ENCODE results near the gene TSPAN5.

- no peak for TF ChIP-seq CTCF (conservative IDR thresholded peaks at IDR 0.05; ENCODE audit: low read depth, low read length)
- no peak for TF ChIP-seq CHD1 (IDR thresholded peaks at IDR 0.05; ENCODE audit: low read depth, low read length)
- no peak for TF ChIP-seq POLR2A (IDR thresholded peaks at IDR 0.05; ENCODE audit: low read depth, low read length)
- TF ChIP-seq, protein P1, sequence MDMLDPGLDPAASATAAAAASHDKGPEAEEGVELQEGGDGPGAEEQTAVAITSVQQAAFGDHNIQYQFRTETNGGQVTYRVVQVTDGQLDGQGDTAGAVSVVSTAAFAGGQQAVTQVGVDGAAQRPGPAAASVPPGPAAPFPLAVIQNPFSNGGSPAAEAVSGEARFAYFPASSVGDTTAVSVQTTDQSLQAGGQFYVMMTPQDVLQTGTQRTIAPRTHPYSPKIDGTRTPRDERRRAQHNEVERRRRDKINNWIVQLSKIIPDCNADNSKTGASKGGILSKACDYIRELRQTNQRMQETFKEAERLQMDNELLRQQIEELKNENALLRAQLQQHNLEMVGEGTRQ (IDR thresholded peaks at IDR 0.05; ENCODE audit: low read depth, low read length) = no peak
- no peak for TF ChIP-seq MAFK (IDR thresholded peaks at IDR 0.05; ENCODE audit: low read depth, low read length)
- no peak for TF ChIP-seq MXI1 (IDR thresholded peaks at IDR 0.05; ENCODE audit: borderline replicate concordance, low read depth, low read length)
Measured at GRCh38 chr4:98624642-98625041, 33.8 kb downstream of the TSPAN5 start.

All from IMR-90 (cell line).